GM12891 (cell line): ENCODE results near the gene ADCY5.
"Not testable (repeated sequence)": the region's sequence is repeated elsewhere in the genome, so short reads cannot be mapped to it uniquely, and the experiment has no call there.

Experiments used
- PAX5 ChIP-seq: IDR thresholded peaks from 2 replicates; pipeline ENCODE4 v1.6.1; 2011; ENCODE audit warnings: low read length, moderate library complexity, mild to moderate bottlenecking; ENCODE audit not compliant: insufficient read depth, severe bottlenecking
- POLR2A ChIP-seq: IDR thresholded peaks from 2 replicates; pipeline ENCODE4 v1.6.1; 2011; ENCODE audit warnings: low read depth, low read length, control low read depth
- POLR2AphosphoS5 ChIP-seq: IDR thresholded peaks from 2 replicates; pipeline ENCODE4 v1.6.1; 2011; ENCODE audit warnings: low read depth, low read length, control low read depth
- POU2F2 ChIP-seq: IDR thresholded peaks from 2 replicates; pipeline ENCODE4 v1.6.1; 2011; ENCODE audit warnings: low read depth, mild to moderate bottlenecking, control low read depth, low read length, moderate library complexity
- SPI1 ChIP-seq: IDR thresholded peaks from 2 replicates; pipeline ENCODE4 v1.6.1; 2011; ENCODE audit warnings: low read depth, low read length, control low read depth
- TAF1 ChIP-seq: IDR thresholded peaks from 2 replicates; pipeline ENCODE4 v1.6.1; 2011; ENCODE audit warnings: low read depth, low read length, control low read depth

- TF ChIP-seq POLR2AphosphoS5, SPI1, TAF1, POLR2A, PAX5, POU2F2: not testable (repeated sequence)
Measured at GRCh38 chr3:123487063-123487462, 38.2 kb upstream of the ADCY5 start.
